HepG2 (cell line): ENCODE results near the gene MYO1C. TPM values are rescaled to one million over a fixed set of nuclear protein-coding genes. Genes with fewer than 3 reads are reported as not detected.

Experiments used
- ELF1 ChIP-seq: sonication (generic); formaldehyde crosslinking; IDR thresholded peaks from 2 replicates; pipeline ENCODE4 v1.4.0; 2020; ENCODE audit warnings: missing genetic modification reagents
- ELF3 ChIP-seq: IDR thresholded peaks from 2 replicates; pipeline ENCODE4 v1.6.1; 2016; ENCODE audit warnings: missing genetic modification reagents, missing compliant biosample characterization
- EZH2 ChIP-seq: conservative IDR thresholded peaks from 2 replicates; pipeline ENCODE4 v1.6.1; 2012; ENCODE audit warnings: mild to moderate bottlenecking, low read depth, low read length, moderate library complexity
- MBD4 ChIP-seq: IDR thresholded peaks from 2 replicates; pipeline ENCODE4 v1.6.1; 2012; ENCODE audit warnings: low read length, inconsistent platforms, borderline replicate concordance
- PAX8 ChIP-seq: sonication (generic); formaldehyde crosslinking; IDR thresholded peaks from 2 replicates; pipeline ENCODE4 v1.8.0; 2022; ENCODE audit warnings: mild to moderate bottlenecking, missing genetic modification reagents, borderline replicate concordance
- SMARCC2 ChIP-seq: fragments of 450-650 bp; IDR thresholded peaks from 2 replicates; pipeline ENCODE4 v1.6.1; 2017; ENCODE audit warnings: antibody characterized with exemption, mild to moderate bottlenecking
- TBX2 ChIP-seq: sonication (generic); formaldehyde crosslinking; IDR thresholded peaks from 2 replicates; pipeline ENCODE4 v1.5.0; 2020; ENCODE audit warnings: missing genetic modification reagents, mild to moderate bottlenecking, borderline replicate concordance
- ZFP82 ChIP-seq: sonication (generic); formaldehyde crosslinking; IDR thresholded peaks from 2 replicates; pipeline ENCODE4 v1.5.1; 2020; ENCODE audit warnings: mild to moderate bottlenecking, missing genetic modification reagents, borderline replicate concordance
- ZKSCAN5 ChIP-seq: sonication (generic); formaldehyde crosslinking; IDR thresholded peaks from 2 replicates; pipeline ENCODE4 v1.5.1; 2020; ENCODE audit warnings: mild to moderate bottlenecking, missing genetic modification reagents
- ZNF672 ChIP-seq: sonication (generic); formaldehyde crosslinking; IDR thresholded peaks from 2 replicates; pipeline ENCODE4 v1.8.1; 2022; ENCODE audit warnings: missing genetic modification reagents
- ZNF737 ChIP-seq: sonication (generic); formaldehyde crosslinking; IDR thresholded peaks from 2 replicates; pipeline ENCODE4 v1.5.0; 2020; ENCODE audit warnings: missing genetic modification reagents, mild to moderate bottlenecking, borderline replicate concordance
- ZNF746 ChIP-seq: sonication (generic); formaldehyde crosslinking; IDR thresholded peaks from 2 replicates; pipeline ENCODE4 v1.8.0; 2022; ENCODE audit warnings: mild to moderate bottlenecking, missing genetic modification reagents
- ZNF841 ChIP-seq: sonication (generic); formaldehyde crosslinking; IDR thresholded peaks from 2 replicates; pipeline ENCODE4 v1.8.1; 2023; ENCODE audit warnings: missing genetic modification reagents, borderline replicate concordance
- ZSCAN31 ChIP-seq: sonication (generic); formaldehyde crosslinking; IDR thresholded peaks from 2 replicates; pipeline ENCODE4 v1.5.0; 2020; ENCODE audit warnings: low read depth, mild to moderate bottlenecking, missing genetic modification reagents
- ZZZ3 ChIP-seq: sonication (generic); formaldehyde crosslinking; IDR thresholded peaks from 2 replicates; pipeline ENCODE4 v1.4.0; 2020; ENCODE audit warnings: missing genetic modification reagents, mild to moderate bottlenecking, borderline replicate concordance
- polyA plus RNA-seq, 8 experiments: library from polyadenylated mRNA; depleted of rRNA in 3 of 8; stranded (reverse) in 7 of 8; unstranded in 1 of 8; fragments of >200 nt; fragmentation: Illumina TruSeq in 4 of 8; extraction: Trizol in 4 of 8; gene quantifications; 2 replicates each; pipeline versions ENCODE4 v1.2.1 to v1.2.3, GENCODE V29; 2011 to 2016; ENCODE audit warnings: low read depth in 4 of 8, missing spikeins in 1 of 8, mixed read lengths in 1 of 8; ENCODE audit not compliant: insufficient read depth in 1 of 8
- total RNA-seq, 5 experiments: library from RNA; depleted of rRNA; stranded (reverse); fragments of >200 nt; fragmentation: Illumina TruSeq; extraction: Trizol; gene quantifications; 2 replicates each; pipeline ENCODE4 v1.2.3, GENCODE V29; 2016; ENCODE audit warnings: low read depth in 1 of 5
- TF ChIP-seq, protein P1 (sequence below): sonication (generic); formaldehyde crosslinking; IDR thresholded peaks from 2 replicates; pipeline ENCODE4 v1.4.0; 2020; ENCODE audit warnings: missing genetic modification reagents
- TF ChIP-seq, protein P2 (sequence below): IDR thresholded peaks from 2 replicates; pipeline ENCODE4 v1.6.1; 2016; ENCODE audit warnings: mild to moderate bottlenecking
- TF ChIP-seq, protein P3 (sequence below): sonication (generic); formaldehyde crosslinking; IDR thresholded peaks from 2 replicates; pipeline ENCODE4 v1.4.0; 2020; ENCODE audit warnings: missing genetic modification reagents, mild to moderate bottlenecking, borderline replicate concordance
- TF ChIP-seq, protein P4 (sequence below): sonication (generic); formaldehyde crosslinking; IDR thresholded peaks from 2 replicates; pipeline ENCODE4 v1.4.0; 2020; ENCODE audit warnings: low read depth, missing genetic modification reagents

MYO1C gene
- total and polyA plus RNA-seq, 2 of the 13 experiments (the other 11 are each of a cell fraction or from before 2014, with no cell fraction given) = 22.7 to 40.8 TPM

DNA sequence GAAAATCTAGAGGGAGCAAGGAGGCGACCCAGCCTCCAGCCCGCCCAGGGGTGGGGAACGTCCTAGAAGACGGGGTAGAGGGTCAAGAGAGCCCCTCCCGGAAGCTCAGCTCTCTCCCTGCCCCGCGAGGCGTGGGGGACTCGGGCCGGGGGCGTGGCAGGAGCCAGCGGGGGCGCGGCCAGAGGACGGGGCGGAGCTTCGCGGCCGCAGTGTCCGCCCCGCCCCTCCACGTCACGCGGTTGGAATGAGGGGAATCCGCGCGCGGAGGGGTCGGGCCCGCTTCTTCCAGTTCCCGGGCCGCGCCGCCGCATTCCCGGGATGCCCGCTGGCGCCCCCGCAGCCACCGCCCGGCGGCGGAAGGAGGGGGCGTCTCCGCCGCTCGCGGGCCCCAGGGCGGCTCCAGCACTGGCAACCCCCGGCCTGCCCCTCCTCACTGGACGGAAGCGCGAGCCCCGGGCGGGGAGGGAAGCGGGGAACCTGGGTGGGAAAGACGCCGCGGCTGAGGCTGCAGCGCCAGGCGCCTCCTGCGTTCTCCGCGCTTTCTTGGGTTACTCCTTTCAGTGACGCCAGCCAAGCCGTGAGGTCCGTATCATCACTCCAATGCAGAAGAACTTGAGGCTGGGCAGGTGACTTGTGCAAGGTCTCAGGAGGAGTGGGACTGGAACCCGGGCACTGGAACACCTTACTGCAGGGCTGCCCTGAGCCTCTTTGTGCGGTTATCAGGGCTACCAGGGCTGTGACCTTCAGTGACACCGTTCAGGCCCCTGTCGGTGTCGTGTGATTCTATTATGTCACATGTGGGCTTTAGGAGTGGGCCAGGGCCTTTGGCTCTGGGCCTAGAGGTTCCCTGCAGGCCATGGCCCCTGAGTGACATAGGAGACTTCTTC lies 4.3 kb downstream of the MYO1C start (continued):
- TF ChIP-seq, protein P1, sequence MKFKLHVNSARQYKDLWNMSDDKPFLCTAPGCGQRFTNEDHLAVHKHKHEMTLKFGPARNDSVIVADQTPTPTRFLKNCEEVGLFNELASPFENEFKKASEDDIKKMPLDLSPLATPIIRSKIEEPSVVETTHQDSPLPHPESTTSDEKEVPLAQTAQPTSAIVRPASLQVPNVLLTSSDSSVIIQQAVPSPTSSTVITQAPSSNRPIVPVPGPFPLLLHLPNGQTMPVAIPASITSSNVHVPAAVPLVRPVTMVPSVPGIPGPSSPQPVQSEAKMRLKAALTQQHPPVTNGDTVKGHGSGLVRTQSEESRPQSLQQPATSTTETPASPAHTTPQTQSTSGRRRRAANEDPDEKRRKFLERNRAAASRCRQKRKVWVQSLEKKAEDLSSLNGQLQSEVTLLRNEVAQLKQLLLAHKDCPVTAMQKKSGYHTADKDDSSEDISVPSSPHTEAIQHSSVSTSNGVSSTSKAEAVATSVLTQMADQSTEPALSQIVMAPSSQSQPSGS (CRISPR knock-in tag) = peak; percentile 50; the same call in 1 of the 2 replicates
- no peak for TF ChIP-seq SMARCC2
- TF ChIP-seq ZNF746 = no peak
- TF ChIP-seq ZNF672 (CRISPR knock-in tag) = no peak
- TF ChIP-seq, protein P2, sequence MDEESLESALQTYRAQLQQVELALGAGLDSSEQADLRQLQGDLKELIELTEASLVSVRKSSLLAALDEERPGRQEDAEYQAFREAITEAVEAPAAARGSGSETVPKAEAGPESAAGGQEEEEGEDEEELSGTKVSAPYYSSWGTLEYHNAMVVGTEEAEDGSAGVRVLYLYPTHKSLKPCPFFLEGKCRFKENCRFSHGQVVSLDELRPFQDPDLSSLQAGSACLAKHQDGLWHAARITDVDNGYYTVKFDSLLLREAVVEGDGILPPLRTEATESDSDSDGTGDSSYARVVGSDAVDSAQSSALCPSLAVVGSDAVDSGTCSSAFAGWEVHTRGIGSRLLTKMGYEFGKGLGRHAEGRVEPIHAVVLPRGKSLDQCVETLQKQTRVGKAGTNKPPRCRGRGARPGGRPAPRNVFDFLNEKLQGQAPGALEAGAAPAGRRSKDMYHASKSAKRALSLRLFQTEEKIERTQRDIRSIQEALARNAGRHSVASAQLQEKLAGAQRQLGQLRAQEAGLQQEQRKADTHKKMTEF (CRISPR knock-in tag) = no peak
- TF ChIP-seq, protein P3, sequence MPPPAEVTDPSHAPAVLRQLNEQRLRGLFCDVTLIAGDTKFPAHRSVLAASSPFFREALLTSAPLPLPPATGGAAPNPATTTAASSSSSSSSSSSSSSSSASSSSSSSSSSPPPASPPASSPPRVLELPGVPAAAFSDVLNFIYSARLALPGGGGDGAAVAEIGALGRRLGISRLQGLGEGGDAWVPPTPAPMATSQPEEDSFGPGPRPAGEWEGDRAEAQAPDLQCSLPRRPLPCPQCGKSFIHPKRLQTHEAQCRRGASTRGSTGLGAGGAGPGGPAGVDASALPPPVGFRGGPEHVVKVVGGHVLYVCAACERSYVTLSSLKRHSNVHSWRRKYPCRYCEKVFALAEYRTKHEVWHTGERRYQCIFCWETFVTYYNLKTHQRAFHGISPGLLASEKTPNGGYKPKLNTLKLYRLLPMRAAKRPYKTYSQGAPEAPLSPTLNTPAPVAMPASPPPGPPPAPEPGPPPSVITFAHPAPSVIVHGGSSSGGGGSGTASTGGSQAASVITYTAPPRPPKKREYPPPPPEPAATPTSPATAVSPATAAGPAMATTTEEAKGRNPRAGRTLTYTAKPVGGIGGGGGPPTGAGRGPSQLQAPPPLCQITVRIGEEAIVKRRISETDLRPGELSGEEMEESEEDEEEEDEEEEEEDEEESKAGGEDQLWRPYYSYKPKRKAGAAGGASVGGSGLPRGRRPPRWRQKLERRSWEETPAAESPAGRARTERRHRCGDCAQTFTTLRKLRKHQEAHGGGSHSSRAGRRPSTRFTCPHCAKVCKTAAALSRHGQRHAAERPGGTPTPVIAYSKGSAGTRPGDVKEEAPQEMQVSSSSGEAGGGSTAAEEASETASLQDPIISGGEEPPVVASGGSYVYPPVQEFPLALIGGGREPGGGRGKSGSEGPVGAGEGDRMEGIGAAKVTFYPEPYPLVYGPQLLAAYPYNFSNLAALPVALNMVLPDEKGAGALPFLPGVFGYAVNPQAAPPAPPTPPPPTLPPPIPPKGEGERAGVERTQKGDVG (CRISPR knock-in tag) = 0 out of 2 replicates have a peak, but pooled peaks have one; percentile 51
- peak; percentile 56 for TF ChIP-seq ELF3
- TF ChIP-seq ZFP82 (CRISPR knock-in tag) = peak; percentile 8; the same call in 1 of the 2 replicates
- no peak for TF ChIP-seq ZKSCAN5
- peak; percentile 73 for TF ChIP-seq TBX2 (CRISPR knock-in tag)
- TF ChIP-seq ZSCAN31 (CRISPR knock-in tag) = peak; percentile 81
- no peak for TF ChIP-seq ELF1
- TF ChIP-seq, protein P4, sequence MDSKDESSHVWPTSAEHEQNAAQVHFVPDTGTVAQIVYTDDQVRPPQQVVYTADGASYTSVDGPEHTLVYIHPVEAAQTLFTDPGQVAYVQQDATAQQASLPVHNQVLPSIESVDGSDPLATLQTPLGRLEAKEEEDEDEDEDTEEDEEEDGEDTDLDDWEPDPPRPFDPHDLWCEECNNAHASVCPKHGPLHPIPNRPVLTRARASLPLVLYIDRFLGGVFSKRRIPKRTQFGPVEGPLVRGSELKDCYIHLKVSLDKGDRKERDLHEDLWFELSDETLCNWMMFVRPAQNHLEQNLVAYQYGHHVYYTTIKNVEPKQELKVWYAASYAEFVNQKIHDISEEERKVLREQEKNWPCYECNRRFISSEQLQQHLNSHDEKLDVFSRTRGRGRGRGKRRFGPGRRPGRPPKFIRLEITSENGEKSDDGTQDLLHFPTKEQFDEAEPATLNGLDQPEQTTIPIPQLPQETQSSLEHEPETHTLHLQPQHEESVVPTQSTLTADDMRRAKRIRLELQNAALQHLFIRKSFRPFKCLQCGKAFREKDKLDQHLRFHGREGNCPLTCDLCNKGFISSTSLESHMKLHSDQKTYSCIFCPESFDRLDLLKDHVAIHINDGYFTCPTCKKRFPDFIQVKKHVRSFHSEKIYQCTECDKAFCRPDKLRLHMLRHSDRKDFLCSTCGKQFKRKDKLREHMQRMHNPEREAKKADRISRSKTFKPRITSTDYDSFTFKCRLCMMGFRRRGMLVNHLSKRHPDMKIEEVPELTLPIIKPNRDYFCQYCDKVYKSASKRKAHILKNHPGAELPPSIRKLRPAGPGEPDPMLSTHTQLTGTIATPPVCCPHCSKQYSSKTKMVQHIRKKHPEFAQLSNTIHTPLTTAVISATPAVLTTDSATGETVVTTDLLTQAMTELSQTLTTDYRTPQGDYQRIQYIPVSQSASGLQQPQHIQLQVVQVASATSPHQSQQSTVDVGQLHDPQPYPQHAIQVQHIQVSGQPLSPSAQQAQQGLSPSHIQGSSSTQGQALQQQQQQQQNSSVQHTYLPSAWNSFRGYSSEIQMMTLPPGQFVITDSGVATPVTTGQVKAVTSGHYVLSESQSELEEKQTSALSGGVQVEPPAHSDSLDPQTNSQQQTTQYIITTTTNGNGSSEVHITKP (CRISPR knock-in tag) = no peak
- TF ChIP-seq EZH2 = no peak
- no peak for TF ChIP-seq PAX8 (CRISPR knock-in tag)
- TF ChIP-seq MBD4 = no peak
- TF ChIP-seq ZNF737 (CRISPR knock-in tag) = no peak
- no peak for TF ChIP-seq ZNF841 (CRISPR knock-in tag)
- TF ChIP-seq ZZZ3 (CRISPR knock-in tag) = no peak
